Vagina (tissue), 2 donors: ENCODE results near the gene FRS3.

Experiments used
- CTCF ChIP-seq, 3 experiments: fragments of 450-650 bp in 2 of 3; fragments of 200-600 bp in 1 of 3; sonication (generic) in 1 of 3; IDR thresholded peaks; one replicate each; pipeline ENCODE4 v1.5.1; 2017 to 2019; ENCODE audit warnings: antibody characterized with exemption in 3 of 3, mild to moderate bottlenecking in 2 of 3, moderate library complexity in 2 of 3
- POLR2A ChIP-seq, 2 donors: fragments of 450-650 bp; IDR thresholded peaks; one replicate each; pipeline ENCODE4 v1.6.1; 2017; ENCODE audit warnings: antibody characterized with exemption in 2 of 2, mild to moderate bottlenecking in 2 of 2, moderate library complexity in 2 of 2
- POLR2AphosphoS5 ChIP-seq, 2 donors: sonication (generic); formaldehyde crosslinking; IDR thresholded peaks; one replicate each; pipeline ENCODE4 v1.9.0; 2017; ENCODE audit warnings: antibody characterized with exemption in 2 of 2, mild to moderate bottlenecking in 2 of 2, low read depth in 1 of 2; ENCODE audit not compliant: insufficient read depth in 1 of 2

DNA sequence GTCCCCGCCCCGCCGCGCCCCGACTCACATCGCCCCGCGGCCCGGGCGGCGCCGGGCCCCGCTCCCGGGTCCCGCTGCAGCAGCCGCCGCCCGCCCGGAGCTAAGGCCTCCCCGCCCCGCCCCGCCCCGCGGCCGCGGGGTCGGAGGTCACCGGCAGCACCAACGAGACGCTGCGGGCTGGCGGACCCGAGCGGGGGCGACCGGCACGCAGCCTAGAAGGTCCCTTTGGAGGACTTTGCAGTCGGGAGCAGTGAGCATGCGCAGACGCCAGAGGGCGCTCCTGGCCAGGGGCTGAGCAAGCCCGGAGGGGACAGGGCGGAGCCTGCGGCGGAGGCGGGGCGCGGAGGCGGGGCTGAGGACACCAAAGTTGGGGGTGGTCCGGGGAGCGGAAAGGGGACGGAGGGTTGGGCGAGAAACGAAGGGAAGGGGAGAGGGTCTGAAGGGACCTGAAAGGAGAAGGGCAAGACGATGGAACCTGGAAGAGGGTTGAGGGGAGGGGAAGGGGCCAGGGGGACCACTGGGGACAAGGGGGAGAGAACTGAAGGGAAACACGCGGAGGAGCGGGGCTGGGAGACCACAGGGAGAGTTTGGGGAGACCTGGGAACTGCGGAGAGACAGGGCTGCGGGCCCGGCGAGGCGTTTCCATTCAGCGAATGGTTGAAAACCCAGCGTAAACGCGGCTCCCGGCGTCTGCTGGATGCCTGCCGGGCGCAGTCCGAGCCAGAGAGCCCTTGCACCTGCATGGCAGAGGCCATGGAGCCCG lies at the start of gene FRS3:
- TF ChIP-seq POLR2A (IDR thresholded peaks at IDR 0.05) (no peak), CTCF (IDR thresholded peaks at IDR 0.05) (peak; percentile 77 to 92 (median 77)), POLR2AphosphoS5 (IDR thresholded peaks at IDR 0.05; ENCODE audit: insufficient read depth in 1 of 2, low read depth in 1 of 2) (peak; percentile 66)
